Astrocyte of the spinal cord (primary cell): ENCODE results near the gene CCBE1.

ENCODE experiments used
- DNase-seq: peaks from one replicate; pipeline ENCODE4 v3.0.0; 2011; ENCODE audit warnings: low read depth, low spot score
- H3K4me3 ChIP-seq: 2 replicates; pipeline ENCODE4 v1.5.1; 2011; ENCODE audit warnings: low read depth, mild to moderate bottlenecking, low read length, moderate library complexity
- in situ Hi-C: cut with HindIII; loops from 2 replicates; pipeline ENCODE4 v1.10.0; 2017; ENCODE audit warnings: low sequenced_read_pairs
- TF ChIP-seq, protein P1 (sequence below): IDR thresholded peaks from 2 replicates; pipeline ENCODE4 v1.5.1; 2012; ENCODE audit warnings: low read depth, mild to moderate bottlenecking, low read length, inconsistent platforms

Gene CCBE1

DNA sequence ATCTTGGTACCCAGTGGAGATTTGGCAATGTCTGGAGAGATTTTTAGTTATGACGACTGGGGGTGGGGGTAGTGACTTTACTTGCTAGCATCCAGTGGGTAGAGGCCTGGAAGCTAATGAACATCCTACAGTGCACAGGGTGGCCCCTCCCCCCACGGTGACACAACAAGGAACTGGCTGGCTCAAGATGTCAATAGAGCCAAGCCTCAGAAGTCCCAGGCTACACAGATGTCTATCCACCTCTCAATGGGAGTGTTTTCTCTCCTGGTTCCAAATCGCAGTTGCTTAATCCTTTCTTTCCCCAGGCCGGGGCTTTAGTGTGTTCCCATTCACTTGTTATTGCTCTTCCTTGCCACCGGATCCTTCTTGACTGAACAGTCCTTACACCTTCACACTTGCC is 9.3 kb upstream of the CCBE1 start:
- DNase-seq = no peak
- H3K4me3 ChIP-seq = no peak overlapping the region
- TF ChIP-seq, protein P1, sequence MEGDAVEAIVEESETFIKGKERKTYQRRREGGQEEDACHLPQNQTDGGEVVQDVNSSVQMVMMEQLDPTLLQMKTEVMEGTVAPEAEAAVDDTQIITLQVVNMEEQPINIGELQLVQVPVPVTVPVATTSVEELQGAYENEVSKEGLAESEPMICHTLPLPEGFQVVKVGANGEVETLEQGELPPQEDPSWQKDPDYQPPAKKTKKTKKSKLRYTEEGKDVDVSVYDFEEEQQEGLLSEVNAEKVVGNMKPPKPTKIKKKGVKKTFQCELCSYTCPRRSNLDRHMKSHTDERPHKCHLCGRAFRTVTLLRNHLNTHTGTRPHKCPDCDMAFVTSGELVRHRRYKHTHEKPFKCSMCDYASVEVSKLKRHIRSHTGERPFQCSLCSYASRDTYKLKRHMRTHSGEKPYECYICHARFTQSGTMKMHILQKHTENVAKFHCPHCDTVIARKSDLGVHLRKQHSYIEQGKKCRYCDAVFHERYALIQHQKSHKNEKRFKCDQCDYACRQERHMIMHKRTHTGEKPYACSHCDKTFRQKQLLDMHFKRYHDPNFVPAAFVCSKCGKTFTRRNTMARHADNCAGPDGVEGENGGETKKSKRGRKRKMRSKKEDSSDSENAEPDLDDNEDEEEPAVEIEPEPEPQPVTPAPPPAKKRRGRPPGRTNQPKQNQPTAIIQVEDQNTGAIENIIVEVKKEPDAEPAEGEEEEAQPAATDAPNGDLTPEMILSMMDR = no peak
- in situ Hi-C loops = no loop called here

DNA sequence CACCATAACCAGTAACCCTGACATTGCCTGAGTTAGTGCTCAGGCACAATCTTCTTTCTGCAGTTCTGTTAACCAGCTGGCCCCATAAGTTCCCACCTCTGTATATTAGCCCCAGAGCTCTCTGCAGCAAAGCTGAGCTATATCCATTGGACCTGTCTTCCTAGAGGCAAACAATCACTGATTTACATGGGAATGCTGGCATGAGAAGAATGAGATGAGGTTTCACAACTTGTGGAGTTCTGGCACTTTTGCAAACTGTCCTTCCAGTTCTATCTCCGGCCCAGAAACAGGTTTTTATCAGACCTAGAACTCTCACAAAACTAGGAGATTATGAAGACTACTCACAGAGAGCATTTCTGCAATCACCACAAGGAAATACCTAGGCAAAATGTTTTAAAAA is 7.9 kb upstream of the CCBE1 start:
- TF ChIP-seq, protein P1 = no peak
- DNase-seq = no peak
- in situ Hi-C loops = no loop called here

DNA sequence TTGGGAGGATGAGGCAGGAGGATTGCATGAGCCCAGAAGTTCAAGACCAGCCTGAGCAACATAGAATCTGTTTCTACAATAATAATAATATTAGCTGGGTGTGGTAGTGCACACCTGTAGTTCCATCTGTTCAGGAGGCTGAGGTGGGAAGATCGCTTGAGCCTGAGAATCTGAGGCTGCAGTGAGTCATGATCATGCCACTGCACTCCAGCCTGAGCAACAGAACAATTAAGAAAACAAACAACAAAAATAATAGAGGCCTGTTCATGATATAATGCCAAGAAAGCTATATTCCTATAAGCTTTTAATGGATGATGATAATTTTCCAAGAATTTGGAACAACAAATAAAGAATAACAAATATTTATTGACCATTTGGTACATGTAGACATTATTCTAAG is 6.9 kb upstream of the CCBE1 start:
- DNase-seq = no peak
- TF ChIP-seq, protein P1 = no peak
- no peak overlapping the region for H3K4me3 ChIP-seq
- in situ Hi-C loops = no loop called here

More for the DNA sequence above, 7.9 kb upstream of the CCBE1 start:
- no peak overlapping the region for H3K4me3 ChIP-seq

DNA sequence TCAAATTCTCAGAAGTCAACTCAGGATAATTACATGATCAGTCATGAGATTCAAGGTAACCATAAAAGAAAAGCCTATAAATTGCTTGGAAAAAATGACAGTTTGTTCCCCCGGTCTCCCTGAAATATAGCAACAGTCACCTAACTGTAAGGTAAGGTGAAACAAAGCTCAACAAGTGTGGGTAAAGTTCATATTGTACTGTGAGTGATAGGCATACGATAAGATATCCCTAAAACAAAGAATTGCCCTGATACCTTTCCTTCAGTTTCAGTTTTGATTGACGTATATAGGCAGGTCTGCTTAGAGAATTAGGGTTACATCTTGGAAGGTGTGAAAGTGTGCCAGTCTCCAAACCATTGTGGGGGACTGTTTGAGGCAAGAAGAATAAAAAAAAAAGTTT is 4.0 kb upstream of the CCBE1 start:
- DNase-seq = no peak
- in situ Hi-C loops = no loop called here
- TF ChIP-seq, protein P1 = no peak
- H3K4me3 ChIP-seq = no peak overlapping the region

DNA sequence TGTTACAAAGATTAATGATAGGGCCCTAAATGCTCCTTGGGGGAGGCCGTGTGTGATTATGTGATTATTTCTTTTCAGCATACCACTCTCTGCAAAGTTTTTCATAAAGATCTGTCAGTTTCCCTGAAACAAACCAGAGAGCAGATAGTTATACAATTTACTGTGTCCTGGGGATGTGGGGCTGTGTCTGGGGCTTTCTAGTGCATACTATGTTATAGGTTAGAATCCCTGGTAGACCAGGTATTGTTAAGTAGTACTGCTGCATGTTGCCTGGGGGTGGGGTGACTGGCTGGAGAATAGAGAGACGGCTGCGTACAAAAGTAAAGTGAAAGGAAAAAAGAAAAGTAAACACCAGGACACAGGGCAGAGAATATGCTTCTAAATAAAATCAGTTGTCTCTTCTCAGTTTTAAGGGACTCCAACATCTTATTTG is 3.3 kb upstream of the CCBE1 start:
- TF ChIP-seq, protein P1 = no peak
- in situ Hi-C loops = no loop called here

DNA sequence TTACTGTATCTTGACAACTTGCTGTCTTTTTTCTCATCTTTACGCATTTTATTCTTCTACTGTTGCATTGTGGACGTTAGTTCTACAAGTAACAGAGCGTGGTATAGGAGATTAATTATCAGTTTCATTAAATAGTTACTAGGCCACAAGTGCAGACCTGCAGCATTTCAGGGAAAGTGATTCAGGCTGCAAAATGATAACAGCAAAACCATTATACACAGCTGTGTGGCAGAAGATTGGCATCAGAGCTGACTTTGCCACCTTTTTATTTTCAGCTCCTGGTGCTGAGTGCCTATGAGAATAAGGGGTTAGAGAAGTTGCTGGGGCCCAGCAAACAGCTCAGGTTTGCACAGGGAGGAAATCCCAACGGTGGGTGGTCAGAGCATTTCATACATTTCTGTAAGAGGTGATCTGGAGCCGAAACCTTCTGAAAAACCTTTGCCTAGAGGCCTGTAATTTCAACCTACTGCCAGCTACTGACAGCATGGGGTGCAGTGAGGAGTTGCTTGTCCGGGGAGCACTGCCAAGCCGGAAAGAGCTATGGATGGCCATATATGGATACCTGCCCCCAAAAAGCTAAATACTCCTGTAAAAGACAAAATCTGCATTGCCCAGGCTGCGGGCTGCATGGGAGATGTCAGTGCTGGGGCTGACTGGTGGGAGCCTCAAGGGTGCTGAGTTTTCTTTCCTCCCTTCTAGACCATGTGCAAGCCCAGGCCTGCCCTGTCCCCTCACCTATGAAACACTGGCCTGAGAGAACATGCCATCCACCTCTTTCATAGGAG is 2.7 kb upstream of the CCBE1 start:
- H3K4me3 ChIP-seq = no peak overlapping the region
- in situ Hi-C loops = no loop called here
- no peak for DNase-seq
- TF ChIP-seq, protein P1 = no peak

More for the DNA sequence above, 3.3 kb upstream of the CCBE1 start:
- DNase-seq = no peak
- H3K4me3 ChIP-seq = no peak overlapping the region
